Activated CD8-positive, alpha-beta memory T cell treated with anti-CD3 and anti-CD28 coated beads, Interleukin-2, amount 50 U/mL, for 48 hours (primary cell): ENCODE measurements around the gene NEK6.

ENCODE experiments used
- DNase-seq: peaks from one replicate; pipeline ENCODE4 v3.0.0-alpha.2; 2020

NEK6 gene

DNA sequence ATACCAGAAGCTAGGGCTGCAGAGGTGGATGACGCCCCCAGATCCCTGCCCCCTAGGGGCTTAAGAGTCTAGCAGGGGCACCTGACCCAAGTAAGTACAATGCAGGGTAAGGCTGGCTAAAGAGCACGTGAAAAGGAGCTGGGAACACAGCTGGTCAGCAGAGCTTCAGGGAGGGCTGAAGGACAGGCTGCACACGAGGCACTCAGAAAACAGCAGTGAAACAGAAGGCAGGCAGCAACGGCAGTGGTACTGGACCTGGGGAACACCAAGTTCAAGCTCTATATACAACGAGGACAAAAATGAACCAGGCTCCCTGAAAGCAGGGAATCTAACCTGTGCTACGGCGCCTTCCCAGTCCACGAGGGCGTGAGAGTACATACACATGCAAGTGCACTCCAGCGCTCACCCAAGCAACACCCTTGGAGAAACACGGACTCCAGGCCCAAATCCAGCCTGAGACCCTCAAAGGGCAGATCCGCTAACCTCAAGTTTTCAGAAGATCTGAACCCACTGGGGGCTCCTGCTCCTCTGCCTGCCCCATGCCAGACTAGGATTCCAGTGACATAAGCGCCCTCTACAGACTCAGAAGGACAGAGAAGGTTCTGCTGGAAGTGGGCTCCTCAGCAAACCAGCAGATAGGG, 100.1 kb downstream of the NEK6 start:
- no peak for DNase-seq

DNA sequence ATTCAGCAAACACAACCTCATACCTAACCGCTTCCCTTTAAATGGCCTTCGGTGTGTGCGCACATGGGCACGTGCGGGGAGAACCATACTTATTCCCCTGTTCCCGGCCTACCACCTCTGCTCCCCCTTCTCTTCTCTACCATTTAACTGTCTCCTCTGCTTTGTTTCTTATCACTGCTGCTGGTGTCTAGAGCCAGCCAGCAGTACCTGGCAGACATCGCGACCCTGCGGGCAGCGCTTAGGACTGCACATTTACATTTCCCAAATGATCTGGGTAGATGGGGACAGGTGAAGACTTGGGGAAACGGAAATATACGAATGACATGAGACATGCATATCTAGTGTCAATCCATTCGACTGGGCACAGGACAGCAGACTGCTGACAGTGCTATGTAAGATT, 100.9 kb downstream of the NEK6 start:
- no peak for DNase-seq

DNA sequence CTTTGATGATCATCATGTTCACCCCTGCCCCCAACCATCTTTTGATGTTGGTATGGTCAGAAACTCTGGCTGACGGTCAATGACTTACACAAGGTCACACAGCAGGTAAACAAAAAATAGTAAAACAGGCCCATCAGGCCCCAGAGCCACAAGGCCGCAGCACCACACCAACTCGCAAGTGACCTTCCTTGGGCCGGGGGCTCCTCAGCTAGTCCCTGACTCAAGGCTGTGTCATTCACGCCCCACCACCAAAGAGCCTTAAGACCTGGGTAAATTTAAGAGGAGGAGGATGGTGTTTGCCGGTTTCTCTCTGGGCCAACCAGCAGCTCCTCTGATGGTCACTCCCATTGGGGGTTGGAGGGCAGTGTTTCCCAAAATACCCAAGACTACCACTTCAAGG, 101.7 kb downstream of the NEK6 start:
- no peak for DNase-seq

DNA sequence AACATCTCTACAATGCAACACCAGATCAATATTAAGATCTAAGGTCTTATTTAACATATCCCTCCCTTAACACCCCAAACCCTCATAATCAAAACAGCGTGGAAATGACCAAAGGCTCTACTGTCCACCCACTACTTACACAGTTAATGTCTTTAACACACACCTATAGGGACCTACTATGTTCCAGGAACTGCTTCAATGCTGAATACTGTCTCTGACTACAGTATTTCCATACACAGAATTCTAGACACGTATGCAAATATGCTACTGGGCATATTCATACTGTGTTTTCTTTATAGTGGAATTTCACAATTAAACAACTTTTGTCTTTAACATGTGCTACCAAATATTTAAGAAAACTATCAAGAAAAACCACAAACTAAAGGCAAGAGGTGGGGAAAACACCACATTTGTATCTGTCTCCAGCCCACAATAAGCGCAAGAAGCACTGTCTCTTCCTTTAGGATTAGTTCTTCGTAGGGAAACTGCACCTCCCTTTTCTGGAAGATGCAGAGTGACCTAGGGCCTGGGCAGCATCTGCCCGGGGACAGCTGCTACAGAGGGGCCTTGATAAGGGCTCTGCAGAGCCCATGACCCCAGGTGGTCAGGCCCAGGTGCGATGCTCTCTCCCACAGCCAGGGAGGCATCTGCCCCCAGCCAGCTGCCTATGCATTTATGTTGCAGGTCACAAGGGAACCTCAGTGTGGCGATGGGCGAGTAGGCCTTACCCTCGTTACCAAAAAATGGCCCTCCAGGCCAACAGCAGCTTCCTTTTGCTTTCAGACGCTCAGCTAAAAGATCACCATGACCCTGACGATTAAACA, 102.3 kb downstream of the NEK6 start:
- DNase-seq: no peak

DNA sequence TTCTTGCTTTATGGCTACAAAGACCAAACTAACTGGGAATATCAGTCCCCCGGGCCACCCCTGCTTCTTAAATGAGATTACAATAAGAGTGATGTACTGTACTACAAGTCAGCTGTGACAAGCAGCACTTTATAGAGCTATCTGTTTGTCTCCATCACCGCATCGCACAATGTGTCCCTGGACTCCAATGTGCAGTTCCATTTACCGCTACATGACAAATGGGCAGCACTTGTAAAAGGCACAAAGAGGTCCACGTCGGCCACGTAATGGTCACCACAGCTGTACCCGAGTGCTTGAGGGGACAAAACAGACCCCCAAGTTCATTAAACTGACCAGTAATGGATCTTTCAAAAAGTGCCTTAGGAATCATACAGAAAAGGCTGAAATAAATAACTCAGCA, 103.4 kb downstream of the NEK6 start:
- no peak for DNase-seq

DNA sequence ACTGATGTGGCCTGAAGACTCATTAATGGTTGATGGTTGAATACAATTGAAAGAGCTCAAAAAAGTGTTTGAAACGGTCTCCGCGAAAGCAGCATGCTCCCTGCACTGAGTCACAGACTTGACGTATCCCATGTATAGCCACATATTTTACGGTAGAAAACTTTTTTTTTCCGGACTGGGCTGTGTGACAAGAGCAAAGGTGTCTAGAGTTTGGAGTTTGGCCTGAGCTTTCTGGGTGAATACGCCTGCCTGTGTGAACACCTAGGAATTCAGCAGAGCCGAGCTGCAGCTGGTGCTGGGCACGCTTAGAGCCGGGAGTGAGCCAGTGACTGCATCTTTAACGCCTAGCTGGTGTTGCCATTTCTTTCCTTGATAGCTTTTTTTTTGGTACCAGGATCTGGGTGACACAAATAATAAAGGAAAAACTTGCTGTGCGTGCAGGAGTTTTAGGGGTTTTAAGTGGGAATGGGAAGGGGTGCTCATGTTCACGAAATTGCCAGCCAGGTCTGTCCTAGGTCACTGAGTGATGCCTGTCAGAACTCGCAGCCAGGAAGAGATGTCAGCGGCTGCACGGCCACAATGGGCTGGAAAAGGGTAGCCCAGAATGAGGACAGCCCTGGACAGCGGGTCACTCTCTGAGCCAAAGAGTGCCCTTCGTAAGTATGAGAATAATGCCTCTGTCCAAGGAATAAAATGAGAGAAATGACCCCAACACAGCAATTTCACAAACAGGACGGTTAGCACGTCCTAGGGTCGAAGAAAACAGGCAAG, 105.8 kb downstream of the NEK6 start:
- DNase-seq: no peak

DNA sequence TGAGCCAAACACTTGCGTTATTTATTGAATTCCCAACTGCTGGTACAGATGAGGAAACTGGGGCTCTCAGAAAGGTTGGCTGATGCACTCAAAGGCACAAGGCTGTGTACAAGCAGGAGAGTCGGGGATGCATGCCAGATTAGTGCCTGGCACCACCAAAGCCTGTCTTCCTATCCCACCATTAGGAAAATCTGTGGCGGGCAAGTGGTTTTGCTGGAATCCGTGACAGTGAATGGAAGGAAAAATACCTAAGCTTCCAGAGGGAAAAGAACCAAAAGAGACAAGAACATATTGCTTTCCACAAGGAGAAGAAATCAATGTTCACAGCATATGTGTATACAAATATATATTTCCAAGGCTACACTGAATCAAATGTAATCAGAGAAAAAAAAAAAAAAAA, 106.4 kb downstream of the NEK6 start:
- DNase-seq: no peak

DNA sequence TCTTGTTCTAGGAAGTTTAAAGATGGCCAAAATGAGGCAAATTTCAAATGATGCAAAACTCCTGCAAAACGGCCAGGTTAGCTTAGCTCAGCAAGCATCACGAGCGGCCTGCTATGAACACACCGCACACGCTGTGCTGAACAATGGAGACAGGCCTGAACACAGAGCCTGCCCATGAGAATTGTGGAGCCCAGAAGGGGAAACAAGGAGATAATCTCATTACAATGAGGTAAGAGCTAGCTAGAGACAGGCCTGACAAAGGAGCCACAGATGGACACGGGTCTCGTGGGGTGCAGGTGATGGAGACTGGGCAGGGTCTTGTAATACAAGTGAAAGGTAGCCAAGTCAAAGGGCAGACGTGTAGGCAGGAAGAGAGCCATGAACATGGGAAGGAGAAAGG, 107.3 kb downstream of the NEK6 start:
- no peak for DNase-seq

DNA sequence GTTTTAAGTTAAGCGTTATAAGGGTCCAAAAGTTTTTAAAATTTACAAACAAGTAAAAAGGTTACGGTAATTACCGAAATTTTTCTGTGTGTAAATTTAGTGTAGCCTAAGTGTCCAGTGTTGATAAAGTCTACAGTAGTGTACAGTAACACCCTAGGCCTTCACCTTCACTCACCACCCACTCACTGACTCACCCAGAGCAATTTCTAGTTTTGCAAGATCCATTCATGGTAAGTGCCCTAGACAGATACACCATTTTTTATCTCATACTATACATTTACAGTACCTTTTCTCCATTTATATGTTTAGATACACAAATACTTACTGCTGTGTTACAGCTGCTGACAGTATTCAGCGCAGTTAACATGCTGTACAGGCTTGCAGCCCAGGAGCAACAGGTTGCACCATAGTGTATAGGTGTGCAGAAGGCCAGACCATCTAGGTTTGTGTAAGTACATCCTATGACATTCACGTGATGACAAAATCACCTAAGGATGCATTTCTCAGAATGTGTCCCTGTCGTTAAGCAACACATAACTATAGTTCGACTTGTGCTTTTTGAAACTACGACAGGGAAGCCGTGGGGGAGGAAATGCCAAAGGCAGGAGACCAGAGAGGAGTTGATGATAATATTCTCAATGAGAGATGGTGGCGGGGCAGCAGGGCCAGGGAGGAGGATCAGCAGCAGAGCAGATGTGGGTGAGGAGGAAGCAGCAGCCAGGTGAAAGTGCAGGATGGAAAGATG, 108.9 kb downstream of the NEK6 start:
- no peak for DNase-seq

DNA sequence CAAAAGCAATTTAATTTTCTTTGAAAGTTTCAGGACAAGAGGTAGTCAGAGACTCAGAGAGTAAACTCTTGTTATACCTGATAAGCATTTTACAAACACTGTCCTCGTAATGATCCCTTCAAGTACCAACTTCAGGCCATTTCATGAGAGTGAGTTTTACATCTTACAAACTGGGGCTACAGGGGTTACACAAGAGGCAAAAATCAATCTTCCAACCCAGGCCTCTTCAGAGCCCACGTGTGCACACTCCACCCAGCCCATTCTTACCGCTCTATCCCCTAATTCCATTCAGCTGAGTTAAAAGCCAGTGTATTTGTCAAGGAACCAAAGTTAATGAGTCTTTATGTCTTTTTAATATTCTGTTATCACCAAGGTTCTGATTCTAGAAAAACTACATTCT, 110.9 kb downstream of the NEK6 start:
- DNase-seq: no peak

DNA sequence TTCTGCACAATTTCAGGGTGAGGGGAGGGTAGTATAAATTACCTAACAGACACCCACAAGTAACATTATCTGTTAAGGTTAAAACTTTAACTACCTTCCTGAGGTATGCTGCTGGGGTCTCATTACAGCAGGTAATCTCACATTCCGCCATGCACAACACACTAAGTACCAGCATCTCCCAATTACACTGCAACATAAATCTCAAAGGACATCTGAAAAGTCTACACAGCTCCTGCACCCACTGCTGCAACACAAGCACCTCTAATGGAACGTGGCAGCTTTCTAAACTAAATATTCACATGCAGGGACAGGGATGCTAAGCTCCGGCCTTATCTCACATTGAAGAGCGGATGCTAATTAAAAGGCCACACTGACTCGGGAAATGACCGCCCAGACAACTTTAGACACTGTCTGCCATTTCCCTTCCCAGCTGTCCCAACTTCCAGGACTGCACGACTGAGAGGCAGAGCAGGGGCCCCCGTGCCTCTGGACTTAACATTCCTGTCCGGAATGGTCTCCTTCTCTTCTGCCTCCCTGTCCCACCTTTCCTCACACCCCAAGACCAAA, 111.6 kb downstream of the NEK6 start:
- DNase-seq: no peak

DNA sequence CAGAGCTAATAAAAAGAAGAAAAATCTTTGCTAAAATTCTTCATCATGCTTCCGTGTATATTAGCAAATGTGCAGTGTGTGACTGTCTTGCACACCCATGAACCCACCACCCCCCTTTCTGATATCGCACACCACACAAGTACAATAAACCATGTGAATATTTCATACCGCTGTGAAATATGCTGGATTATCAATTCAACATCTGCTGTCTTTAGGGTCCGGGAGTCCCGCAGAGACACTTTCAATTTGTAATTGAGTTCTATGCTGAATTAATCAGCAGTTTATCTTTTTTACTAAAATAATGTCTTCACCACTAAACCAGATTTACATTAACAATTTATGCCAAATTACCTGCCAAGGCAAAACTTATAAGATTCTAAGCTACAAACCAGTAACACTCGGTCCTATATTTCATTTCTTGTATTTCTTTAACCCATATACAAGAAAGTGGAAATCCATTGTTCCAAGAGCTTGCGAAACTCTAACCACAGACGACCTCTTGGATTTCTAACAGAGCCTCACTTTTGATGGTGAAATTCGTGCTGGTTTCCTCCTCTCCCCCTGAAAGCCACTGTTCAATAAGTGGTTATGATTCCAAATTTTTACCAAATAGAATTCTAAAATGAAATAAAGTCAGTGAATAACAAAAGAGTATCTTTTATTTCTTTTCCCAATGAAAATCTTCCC, 113.3 kb downstream of the NEK6 start:
- DNase-seq: no peak

DNA sequence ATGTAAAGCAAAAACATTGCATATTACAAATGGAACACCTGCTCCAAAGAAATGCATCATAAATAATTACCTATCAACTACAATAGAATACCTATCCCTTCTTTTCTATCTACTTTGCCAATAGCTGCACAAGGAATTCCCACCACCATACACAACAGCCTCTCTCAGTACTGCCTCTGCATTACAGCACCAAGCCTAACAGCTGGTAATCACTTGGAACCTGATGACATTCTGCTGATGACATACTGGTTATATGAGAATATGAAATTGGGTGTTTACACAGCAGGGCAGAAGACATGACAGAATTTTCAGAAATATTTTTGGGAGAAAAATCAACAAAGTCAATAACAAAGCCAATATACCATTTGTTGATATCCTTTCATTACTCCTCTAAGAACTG, 114.3 kb downstream of the NEK6 start:
- no peak for DNase-seq

DNA sequence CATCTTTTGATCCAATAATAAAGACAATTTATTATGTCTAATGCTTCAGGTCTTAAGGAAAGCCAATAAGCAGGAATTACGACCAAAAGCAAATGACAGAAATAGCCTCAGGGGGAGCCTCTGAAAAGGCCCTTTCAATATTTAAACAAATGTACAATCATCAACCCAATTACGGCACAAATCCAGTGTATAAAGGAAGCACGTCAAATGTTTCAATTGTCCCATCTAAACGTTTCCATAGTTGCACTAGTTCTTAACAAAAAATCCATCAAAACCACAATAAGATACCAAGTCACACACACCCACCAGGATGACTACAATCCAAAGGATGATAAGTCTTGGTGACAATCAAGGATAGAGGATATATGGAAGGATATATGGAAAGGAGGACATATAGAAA, 115.6 kb downstream of the NEK6 start:
- no peak for DNase-seq

DNA sequence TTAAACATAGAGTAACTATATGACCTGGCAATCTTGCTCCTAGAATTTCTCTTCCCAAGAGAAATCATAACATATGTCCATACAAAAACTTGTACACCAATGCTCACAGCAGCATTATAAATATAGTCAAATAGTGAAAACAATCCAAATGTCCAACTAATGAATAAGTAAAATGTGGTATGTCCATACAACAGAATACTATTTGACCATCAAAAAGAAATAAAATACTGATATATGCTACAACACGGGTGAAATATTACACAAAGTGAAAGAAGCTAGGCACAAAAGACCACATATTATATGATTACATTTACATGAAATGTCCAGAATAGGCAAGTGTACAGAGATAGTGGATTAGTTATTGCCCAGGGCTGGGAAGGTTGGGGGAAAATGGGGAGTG, 116.1 kb downstream of the NEK6 start:
- DNase-seq: no peak

DNA sequence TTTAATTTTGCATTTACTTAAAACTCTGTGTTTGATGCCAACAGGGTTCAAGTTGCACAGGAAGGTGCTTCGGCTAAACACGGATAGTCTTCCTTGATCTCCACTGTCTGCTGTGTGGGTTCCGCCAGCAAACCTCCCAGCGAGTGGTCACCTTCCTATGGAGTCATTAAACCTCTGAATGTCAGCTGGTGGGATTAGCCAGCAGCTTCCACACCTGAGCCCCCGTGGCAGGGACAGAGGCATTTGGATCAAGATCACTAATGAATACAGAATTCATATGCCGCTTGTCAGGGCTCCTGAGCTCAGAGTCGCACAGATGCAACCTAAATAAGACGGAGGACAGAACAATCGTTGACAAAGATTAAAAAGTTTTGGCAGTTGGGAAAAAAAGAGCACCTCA, 118.0 kb downstream of the NEK6 start:
- no peak for DNase-seq

DNA sequence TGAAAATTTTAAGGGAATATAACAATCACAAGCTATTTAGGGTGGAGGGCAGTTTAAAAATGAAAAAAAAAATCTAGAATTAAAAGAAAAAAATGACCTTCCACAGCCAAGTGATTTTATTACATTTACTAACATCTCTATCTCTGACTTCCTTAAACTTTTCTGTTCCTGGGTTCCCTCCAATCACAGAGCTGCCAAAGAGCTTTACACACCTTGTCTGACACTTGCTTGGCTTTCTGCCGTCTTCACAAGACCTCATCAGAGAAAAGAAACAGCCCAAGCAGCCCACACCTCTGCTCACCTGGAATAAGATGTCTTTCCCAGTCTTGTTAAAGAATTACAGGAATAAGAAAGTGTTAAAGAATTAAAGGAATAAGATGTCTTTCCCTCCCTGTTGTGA, 118.6 kb downstream of the NEK6 start:
- no peak for DNase-seq

DNA sequence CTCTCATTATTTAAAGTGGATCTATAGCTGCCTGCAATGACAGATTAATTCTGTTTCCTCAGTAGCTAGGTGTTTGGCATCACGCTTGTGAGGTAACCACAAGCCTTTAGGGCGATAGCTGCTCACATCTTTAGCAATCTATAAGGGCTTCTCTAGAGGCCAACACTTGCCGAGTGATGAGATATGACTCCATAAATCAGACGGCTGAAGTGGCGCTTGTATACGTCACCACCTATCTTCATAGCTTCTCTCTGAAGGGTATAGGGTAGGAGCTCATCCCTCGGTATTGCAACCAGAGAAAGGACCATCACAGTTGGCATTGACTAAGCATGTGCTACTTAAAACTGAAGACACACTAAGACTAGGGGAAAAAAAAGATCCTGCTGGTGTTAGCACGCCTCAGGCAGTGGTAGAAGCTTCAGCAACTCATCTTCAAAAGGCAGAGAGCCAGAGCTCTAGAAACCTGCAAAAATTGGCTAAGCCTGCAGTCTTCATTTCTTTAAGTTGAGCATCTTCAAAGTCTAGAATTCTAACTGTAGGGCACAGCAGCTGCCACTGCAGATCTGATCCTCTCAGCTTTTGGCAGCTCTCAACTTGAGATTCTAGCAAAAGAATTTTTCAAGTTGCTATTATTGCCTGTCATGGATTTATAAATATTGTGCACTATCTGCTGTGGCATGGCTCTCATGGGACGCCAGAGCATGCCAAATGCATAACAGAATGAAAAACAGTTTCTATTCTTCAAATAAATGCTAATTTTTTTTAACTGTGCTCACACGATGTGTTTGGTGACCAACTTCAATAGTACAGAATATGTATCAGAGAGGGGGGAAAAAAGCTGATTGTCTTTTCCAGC, 120.0 kb downstream of the NEK6 start:
- no peak for DNase-seq

DNA sequence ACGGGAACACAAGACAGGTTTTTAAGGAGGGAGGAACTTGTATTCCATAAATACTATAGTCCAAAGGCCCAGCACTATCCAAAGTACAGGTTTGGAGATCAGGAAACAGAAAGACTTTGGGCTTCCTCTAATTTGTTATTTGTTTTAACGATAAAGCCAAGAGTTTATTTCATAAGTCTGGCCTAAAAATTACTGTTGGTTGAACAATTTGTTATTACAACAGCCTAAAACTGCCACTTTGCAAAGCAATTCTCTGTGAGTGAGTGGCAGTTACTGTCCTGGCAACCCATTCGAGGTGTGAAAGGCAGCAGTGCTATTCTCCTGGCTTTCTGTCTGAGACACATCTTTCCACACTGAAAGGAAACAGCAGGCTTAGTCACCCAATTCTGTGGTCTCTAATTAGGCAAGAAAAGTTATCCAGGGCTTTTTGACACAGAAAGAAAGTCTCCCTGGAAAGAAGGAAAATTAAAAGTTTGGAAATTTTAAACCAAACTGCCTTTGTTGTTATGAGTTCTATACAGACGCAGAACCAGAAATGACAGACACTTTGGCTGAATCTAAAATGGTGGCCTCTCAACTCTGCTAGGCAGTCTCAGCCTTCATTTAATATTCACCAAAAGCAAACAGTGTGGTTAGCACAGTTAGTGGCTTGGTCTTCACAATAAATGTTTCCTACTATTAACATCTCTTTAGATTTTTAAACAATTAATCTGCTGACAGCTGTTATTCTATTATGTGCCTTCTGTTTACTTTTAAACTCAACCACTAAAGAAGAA, 123.6 kb downstream of the NEK6 start:
- no peak for DNase-seq

DNA sequence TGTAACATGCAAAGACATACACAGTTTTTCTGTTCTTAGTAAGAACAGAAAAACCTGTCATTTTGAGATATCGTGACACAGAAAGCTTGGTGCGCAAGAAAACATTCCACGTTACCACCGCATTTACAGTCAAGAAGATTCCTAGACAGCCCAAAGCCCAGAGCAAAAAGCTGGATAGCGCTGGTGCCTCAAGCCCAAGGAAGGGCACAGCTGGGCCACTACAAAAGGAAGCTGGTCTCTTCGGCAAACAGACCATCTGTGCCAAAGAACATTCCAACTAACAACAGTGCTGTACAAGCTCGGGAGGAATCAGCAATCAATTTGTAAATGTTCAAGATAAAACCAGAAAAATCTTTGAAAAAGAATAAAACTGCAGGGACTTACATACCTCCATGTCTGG, 126.5 kb downstream of the NEK6 start:
- no peak for DNase-seq

DNA sequence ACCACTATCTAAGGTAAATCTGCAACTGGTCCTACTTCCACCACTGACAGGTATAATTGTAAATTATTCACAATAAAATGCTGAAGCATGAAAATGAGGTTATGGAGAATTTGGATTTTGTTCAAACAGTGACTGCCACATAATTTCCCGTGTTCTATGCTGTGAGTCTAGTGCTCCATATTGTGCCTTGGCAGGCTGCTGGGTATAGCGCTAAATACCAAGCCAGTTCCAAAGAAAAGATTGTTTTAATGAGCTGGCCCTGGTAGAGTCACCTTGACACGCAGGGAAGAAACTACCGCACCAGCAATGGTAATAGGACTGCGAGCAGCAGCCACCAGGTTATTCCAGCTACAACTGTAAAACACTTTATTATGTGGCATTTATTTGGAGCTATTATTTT, 127.1 kb downstream of the NEK6 start:
- no peak for DNase-seq
